Hematopoietic multipotent progenitor cell (in vitro differentiated cells): ENCODE measurements around the gene GLI2. TPM values are rescaled to one million over a fixed set of nuclear protein-coding genes. Genes with fewer than 3 reads are reported as not detected.

ENCODE experiments used
- DNase-seq, 3 donors: peaks; one replicate each; pipeline ENCODE4 v3.0.0-alpha.2; 2011 to 2015; ENCODE audit warnings: low read depth in 2 of 3, low spot score in 2 of 3
- total RNA-seq: library from RNA; depleted of rRNA; stranded (reverse); fragments of >200 nt; gene quantifications from one replicate; pipeline ENCODE4 v1.2.3, GENCODE V29; 2012

GLI2 gene
- total RNA-seq, 1 donor = under 0.01 TPM

DNA sequence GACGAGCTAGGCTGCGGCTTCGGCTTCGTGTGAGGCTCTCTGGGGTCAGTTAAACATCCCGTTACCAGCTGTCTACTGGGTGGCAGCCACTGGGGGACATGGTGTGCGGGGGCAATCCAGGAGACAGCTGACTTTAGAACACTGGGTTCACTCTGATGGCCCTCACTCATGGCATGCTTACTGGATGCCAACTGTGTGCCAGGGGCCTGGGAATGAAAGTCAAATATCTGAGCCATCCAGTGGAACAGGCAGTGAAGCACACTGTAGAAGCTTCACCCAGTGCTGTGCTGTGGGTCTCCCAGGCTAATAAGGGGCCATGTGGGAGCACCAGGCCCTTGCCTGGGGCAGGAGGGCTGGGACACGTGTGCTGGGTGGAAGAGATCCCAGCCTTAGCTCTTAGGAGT, 48.3 kb downstream of the GLI2 start:
- no peak for DNase-seq
